Left colon (tissue), 2 donors: ENCODE measurements around the gene CYB5R4. TPM values are rescaled to one million over a fixed set of nuclear protein-coding genes. Genes with fewer than 3 reads are reported as not detected.

ENCODE experiments used
- ATAC-seq: fragments of 200-7000 bp; cut with Tn5 transposase; one replicate; pipeline ENCODE4 v1.9.1; 2020; ENCODE audit warnings: mild to moderate bottlenecking, moderate library complexity
- DNase-seq, 2 donors: peaks; one replicate each; pipeline ENCODE4 v3.0.0-alpha.2; 2020
- intact Hi-C, 2 donors: fragments of 100-400 bp; cut with DNase I in 1 of 2; cut with micrococcal nuclease in 1 of 2; formaldehyde crosslinking; loops; one replicate each; pipeline versions ENCODE4 v1.11.2 to v1.14.0; 2022; cut with DNase I, micrococcal nuclease
- total RNA-seq, 2 donors: library from RNA; stranded (reverse); fragmentation: NEBNext Ultra II Directional; extraction: Animal tissue kit (Norgen Biotek cat#: 25700); gene quantifications; one replicate each; pipeline ENCODE4 v1.2.1, GENCODE V29; 2021
- donor health status: DM: no; HTN: no; CAD: no.
- donor health status: DM: yes; HTN: yes; CAD: no.

The CYB5R4 gene
- total RNA-seq, 2 donors from 2014 or later, result 30.5 to 31.9 TPM

DNA sequence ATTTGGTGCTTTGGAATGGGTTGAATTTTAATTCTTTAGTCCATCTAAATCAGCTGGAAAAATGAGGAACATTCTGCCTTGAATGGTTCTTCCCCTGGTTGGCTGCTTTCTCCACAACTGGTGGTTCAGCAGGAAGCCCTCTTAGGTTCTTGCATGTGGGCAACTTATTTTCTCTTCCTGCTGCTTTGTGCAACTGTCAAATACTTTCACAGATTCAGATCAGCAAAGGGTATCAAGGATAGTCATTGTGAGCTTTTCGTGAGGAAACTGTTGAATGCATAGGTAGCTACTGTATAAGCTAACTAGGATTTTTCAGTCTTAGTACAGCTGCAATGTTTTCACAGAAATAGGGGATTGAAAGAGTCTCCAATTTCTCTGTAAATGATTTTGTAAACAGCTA lies 101.2 kb downstream of the CYB5R4 start:
- intact Hi-C loops, result no loop called here
- no peak for ATAC-seq
- no peak for DNase-seq

DNA sequence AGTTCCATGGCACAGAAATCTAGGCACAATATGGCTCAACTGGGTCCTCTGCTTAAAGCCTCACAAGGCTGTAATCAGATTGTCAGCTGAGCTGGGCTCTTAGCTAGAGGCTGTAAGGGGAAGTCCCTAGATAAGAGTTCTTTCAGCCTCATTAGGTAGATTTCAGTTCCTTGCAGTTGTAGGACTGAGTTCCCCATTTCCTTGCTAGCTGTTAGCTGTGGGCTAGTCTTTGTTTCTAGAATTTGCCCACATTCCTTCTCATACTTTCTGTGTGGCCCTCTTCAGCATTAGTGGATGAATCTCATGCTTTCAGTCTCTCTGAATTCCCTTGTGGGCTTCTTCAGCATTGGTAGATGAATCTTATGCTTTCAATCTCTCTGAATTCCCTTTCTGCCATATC lies 103.1 kb downstream of the CYB5R4 start:
- intact Hi-C loops, result no loop called here
- ATAC-seq (no peak), DNase-seq (no peak)

DNA sequence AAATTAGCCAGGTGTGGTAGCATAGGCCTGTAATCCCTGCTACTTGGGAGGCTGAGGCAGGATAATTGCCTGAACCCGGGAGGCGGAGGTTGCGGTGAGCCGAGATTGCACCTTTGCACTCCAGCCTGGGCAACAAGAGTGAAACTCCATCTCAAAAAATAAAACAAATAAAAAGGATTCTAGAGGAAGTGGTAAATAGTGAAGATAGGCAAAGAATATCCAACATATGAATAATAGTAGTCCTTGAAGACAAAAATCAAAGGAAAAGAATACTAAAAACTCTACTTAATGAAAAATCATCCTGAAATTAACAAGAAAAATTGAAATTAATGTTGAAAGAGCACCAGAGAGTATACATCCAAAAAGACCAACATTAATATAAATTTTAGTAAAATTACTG lies 107.0 kb downstream of the CYB5R4 start:
- intact Hi-C loops, result no loop called here
- DNase-seq (no peak), ATAC-seq (no peak)

- ATAC-seq (no peak), DNase-seq (no peak)
- intact Hi-C loops, result no loop called here
These were observed 111.1 kb downstream of the CYB5R4 start for GRCh38 chr6:83970582-83970981.

GRCh38 chr6:83974409-83975050 lies 115.0 kb downstream of the CYB5R4 start:
- intact Hi-C loops, result no loop called here
- ATAC-seq (no peak), DNase-seq (no peak)

GRCh38 chr6:83976037-83976755 lies 116.7 kb downstream of the CYB5R4 start:
- DNase-seq (no peak), ATAC-seq (peak; percentile 67)
- intact Hi-C loops, result no loop called here

DNA sequence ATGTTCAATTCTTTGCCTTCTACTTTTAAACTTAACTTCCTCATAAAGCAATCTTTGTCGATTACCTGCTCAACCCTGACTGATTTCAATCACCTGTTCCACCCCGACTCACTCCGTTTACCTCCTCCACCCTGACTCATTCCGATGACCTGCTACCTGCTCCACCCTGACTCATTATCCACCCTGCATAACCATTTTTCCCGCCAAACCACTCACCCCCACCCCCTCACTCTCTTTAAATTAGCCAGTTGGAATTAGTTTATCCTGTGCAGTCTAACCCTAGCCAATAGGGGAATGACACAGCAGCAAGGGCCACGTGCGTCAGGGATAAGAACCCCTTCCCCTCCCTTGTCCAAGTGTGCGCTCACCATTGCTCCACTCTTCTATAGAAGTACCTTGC lies 117.4 kb downstream of the CYB5R4 start:
- intact Hi-C loops, result no loop called here
- ATAC-seq (peak; percentile 76), DNase-seq (no peak)

DNA sequence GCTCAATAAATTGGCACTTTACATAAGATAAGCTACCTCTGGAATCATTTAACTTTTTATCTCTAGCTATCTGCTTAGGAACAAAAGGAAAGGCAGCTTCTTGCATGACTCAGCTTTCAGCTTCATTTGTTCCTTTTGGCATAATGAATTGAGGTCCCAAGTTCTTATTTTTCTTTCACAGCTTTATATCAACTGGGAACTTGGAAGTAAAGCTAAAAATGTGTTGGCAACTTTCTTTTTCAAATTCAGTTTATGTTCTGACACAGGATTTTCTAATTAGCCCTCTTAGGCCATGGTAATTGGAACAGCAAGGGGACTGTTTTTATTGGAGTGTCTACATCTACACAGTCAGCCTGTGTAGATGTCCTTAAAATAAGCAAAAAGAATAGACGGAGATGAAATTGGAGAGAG lies 118.8 kb downstream of the CYB5R4 start:
- intact Hi-C loops, result no loop called here
- no peak for ATAC-seq

DNA sequence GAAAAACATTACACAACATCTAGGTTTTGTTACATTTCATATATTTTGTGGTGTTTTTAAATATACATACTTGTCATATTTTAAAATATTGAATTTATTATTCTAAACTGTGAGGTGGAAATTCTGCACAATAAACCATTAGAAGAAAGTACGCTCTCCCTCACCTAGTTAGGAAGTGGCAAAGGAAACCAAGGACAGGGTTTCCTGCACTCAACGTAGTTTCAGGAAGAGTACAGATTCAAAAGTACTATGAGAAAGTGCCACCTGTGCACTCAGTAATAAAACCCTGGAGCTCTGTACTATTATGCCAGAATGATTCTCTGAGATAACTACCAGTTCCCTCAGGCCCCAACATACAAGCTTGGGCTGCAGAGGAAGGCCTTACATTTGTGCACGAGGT lies 119.5 kb downstream of the CYB5R4 start:
- ATAC-seq, result no peak
- no peak for DNase-seq
- intact Hi-C loops, result no loop called here

More for the DNA sequence above, 118.8 kb downstream of the CYB5R4 start:
- no peak for DNase-seq

GRCh38 chr6:83984411-83984810 lies 124.9 kb downstream of the CYB5R4 start:
- DNase-seq (no peak), ATAC-seq (no peak)

DNA sequence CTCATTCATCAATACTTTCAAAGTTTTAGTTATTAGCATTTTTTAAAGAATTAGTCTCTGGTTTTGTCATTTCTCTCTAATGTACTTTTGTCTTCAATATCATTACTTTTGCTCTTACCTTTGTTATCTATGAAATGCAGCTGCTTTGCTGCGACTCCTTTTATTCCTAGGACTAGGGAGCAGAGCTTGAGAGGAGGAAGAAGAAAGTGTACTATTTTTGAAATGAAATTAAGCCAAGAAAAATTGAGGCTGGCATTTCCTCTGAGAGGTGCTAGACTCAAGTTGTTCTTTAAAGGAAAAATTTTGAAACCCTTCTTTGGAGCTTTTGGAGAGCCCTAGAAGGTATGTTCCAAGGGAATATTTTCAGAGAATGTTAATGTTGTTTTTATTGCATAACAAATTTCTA lies 125.8 kb downstream of the CYB5R4 start:
- DNase-seq (no peak), ATAC-seq (no peak)
- intact Hi-C loops, result no loop called here

More at GRCh38 chr6:83984411-83984810, 124.9 kb downstream of the CYB5R4 start:
- intact Hi-C loops, result no loop called here

GRCh38 chr6:83985715-83986114 lies 126.2 kb downstream of the CYB5R4 start:
- no peak for DNase-seq
- intact Hi-C loops, result no loop called here
- no peak for ATAC-seq

DNA sequence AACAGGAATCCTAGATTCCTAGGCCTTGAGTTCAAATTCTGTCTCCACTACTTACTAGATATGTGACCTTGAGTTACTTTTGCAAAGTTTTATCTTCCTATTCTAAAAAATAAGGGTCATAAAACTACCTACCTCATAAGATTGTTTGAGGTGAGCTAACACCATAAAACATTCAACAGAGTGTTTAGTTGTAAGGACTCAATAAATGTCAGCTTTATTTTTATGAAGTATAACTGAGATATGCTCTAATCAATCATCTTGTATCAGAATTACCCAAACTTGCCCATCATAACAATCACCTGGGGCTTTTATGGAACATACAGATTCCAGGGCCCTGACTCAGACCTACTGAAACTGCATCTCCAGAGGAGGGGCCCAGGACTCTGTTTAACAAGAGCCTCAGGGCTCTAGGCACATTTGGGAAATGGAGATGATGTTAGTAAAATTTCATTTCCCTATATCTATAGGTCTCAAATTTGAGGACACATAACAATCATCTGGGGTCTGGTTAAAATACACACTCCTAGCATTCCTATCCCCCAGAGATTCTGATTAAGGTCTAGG lies 138.6 kb downstream of the CYB5R4 start:
- ATAC-seq, result peak; percentile 53
- intact Hi-C loops, result no loop called here
- DNase-seq, result no peak

DNA sequence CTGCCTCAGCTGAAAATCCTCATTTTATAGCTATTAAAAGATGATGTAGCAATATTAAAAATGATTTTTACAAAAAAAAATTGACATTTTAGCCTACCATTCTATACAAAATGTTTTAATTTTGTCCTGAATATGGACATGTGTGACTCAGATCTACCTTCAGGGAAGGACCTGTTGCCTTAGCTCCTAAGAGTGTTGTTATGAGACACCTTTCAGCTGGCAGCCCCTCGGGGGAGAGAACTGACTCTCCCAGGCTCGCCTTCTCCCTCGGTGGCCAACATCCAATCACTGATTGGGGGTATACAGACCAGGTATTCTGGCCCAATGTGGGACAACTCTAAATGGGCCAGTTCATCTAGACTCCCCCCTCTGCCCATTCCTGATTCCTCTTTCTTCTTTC lies 141.6 kb downstream of the CYB5R4 start:
- no peak for DNase-seq
- no peak for ATAC-seq
- intact Hi-C loops, result no loop called here

GRCh38 chr6:84002226-84002625 lies 142.7 kb downstream of the CYB5R4 start:
- ATAC-seq (no peak), DNase-seq (no peak)
- intact Hi-C loops, result no loop called here

- no peak for DNase-seq
- intact Hi-C loops, result no loop called here
- ATAC-seq, result no peak
These were observed 143.6 kb downstream of the CYB5R4 start for GRCh38 chr6:84003131-84003530.

DNA sequence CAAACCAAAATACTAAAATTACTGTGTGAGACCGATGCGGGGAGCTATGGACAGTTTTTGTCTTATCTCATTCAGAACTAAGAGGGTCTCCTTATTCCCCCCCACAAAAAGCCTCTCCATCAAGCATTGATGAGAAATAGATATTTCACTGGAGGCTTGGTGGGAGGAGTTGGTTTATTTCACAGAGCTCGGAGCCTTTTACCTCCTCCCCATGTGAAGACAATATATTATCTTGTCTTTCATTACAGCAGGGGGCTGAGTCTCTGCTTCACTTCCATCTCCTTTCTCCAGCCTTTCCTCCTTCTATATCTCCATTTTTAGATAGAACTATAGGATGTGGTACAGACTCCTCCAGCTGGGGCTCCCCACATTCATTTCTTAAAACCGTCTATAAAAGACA lies 144.2 kb downstream of the CYB5R4 start:
- ATAC-seq, result no peak
- intact Hi-C loops, result no loop called here

GRCh38 chr6:84007871-84008270 lies 148.4 kb downstream of the CYB5R4 start:
- intact Hi-C loops, result no loop called here
- no peak for ATAC-seq
- DNase-seq, result no peak

More for the DNA sequence above, 144.2 kb downstream of the CYB5R4 start:
- DNase-seq, result no peak

GRCh38 chr6:84013354-84013753 lies 153.9 kb downstream of the CYB5R4 start:
- ATAC-seq (peak; percentile 87), DNase-seq (no peak)
- intact Hi-C loops, result no loop called here

DNA sequence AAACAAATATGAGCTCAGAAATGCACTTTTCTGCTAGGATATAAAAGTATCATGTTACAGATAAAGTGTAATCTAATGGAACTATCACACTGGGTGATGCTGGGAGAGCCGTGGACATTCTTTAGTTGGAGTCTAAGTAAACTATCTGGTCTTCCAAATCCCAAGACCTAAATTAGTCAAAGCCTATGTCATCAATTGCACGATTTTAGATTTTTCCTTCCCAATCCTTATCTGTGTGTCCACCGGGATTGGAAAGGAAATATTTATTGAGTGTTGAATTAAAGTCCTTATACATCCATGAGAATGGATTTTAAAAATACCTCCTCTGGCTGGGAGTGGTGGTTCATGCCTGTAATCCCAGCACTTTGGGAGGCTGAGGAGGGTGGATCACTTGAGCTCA lies 154.4 kb downstream of the CYB5R4 start:
- intact Hi-C loops, result no loop called here
- DNase-seq (no peak), ATAC-seq (no peak)
